Activated CD8-positive, alpha-beta memory T cell treated with anti-CD3 and anti-CD28 coated beads for 1 hour (primary cell): ENCODE results near the gene SRCIN1.

Source experiments
- DNase-seq, 2 donors: peaks; one replicate each; pipeline ENCODE4 v3.0.0-alpha.2; 2020; ENCODE audit warnings: low read depth in 1 of 2; ENCODE audit errors: extremely low read depth in 1 of 2

The SRCIN1 gene

GRCh38 chr17:38585056-38585917, 20.5 kb downstream of the SRCIN1 start:
- DNase-seq: no peak

DNA sequence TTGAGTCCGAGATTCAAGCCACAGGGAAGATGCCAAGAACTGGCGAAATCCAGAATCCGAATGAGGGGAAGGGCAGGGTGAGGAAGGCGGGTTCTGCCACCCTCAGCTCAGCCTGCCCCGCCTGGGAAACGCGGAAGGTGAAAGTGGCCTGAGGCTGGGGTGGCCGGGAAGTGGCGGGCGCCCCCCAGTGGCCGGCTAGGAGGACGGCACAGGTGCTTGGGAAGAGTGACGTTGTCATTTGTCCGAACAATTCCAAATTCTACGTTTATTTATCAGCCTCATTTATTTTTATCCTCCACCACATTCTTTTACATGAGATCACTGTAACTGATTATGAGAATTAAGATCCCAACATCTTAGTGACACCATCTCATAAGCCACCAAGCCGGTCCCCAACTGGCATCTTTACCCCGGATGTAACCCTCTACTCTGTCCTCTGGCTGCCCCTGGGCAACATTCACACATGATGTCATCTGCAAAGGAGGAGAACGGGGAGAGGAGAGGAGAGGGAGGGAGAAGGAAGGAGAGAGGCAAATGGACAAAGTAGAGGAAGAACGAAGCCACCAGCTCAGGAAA, 21.3 kb downstream of the SRCIN1 start:
- peak in 1 of 2 donors; percentile 47 for DNase-seq

GRCh38 chr17:38583828-38584349, 21.9 kb downstream of the SRCIN1 start:
- DNase-seq: no peak

GRCh38 chr17:38583176-38583575, 22.6 kb downstream of the SRCIN1 start:
- no peak for DNase-seq

DNA sequence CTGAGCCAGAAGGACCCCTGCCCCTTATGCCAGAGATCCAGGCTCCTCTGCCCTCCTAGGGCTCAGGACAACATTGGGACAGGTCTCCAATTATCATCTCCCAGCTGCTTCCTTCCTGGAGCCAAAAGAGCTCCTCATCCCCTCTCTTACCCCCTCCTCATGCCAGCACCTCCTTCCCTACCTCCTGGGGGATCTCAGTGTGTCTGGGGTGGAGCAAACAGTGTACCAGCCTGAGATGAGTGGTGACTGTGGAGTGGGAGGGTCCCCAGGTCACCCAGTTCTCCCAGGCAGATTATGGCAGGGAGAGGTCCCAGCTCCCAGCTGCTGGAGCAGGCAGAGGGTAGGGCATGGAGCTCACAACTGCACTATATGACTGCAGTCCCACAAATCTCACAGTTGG, 23.7 kb downstream of the SRCIN1 start:
- DNase-seq: no peak

DNA sequence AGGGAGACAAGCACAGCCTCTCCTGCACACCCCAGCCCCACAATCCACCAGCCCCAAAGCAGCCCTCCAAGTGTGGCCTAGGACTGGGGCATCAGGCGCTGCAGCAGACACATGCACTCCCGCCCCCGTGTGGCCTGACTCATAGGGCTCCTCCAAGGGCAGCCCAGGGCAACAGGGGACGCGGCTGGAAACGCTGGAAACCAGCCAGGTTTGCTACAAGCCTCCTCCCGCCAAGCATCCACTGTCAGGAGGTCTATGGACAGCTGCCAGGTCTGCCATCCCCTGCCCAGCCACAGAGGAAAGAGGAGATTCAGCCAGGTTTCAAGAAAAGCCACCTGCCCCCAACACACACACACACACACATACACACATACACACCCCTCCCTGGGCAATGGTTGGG, 25.8 kb downstream of the SRCIN1 start:
- no peak for DNase-seq

- DNase-seq: no peak
These were observed 26.7 kb downstream of the SRCIN1 start for GRCh38 chr17:38579083-38579480.

GRCh38 chr17:38578229-38579082, 27.3 kb downstream of the SRCIN1 start:
- no peak for DNase-seq

- DNase-seq: no peak
These were observed 28.0 kb downstream of the SRCIN1 start for GRCh38 chr17:38577645-38578173.

- DNase-seq: no peak
These were observed 28.5 kb downstream of the SRCIN1 start for GRCh38 chr17:38577244-38577643.

DNA sequence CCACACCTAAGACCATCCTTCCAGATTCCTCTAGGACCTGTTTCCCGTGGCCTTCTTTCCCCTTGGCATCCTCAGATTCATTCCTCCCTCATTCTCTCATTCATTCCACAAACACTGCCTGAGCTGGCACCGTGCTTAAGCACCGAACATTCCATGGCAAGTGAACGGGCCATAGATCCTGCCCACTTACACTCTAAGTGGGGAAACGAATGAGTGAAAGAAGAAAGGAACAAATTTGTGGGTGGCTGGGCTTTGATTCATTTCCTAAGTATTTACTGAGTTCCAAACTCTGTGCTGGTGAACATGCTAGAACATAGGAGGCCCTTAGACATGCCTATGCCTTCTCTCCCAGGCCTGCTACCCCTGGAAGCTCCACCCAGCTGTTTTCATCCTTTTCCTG, 30.0 kb downstream of the SRCIN1 start:
- no peak for DNase-seq

GRCh38 chr17:38574712-38575111, 31.0 kb downstream of the SRCIN1 start:
- DNase-seq: no peak

DNA sequence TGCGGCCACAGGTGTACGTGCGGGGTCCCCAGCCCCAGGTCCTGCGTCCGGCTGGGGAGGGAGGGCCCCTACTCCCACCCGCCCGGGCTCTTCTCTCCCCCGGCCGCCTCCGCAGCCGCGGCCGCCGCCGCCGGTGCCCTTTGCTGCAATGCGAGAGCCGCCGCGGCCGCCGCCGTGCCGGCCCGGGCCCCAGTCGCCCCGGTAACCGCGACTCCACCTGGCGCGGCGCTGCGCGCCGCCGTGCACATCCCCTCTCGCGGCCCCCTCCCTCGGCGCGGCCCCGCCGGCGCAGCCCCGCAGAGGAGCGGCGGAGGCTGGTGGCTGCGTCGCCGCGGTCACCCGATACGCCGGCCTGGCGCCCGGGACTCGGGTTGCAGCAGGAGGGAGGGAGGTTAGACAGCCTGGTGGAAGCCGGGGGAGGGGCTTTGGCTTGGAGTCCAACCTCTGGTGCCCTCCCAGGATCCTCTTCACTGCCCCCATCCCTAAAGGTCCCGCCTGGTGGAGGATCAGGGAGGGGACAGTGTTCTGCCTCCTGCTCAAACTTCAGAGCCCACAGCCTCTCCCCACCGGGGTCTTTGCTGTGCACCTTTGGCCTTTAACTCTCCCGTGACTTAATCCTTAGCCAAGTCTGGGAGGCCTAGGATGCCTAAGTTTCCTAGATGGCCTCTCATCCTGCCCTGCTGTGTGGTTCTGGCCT, 32.9 kb downstream of the SRCIN1 start:
- no peak for DNase-seq

DNA sequence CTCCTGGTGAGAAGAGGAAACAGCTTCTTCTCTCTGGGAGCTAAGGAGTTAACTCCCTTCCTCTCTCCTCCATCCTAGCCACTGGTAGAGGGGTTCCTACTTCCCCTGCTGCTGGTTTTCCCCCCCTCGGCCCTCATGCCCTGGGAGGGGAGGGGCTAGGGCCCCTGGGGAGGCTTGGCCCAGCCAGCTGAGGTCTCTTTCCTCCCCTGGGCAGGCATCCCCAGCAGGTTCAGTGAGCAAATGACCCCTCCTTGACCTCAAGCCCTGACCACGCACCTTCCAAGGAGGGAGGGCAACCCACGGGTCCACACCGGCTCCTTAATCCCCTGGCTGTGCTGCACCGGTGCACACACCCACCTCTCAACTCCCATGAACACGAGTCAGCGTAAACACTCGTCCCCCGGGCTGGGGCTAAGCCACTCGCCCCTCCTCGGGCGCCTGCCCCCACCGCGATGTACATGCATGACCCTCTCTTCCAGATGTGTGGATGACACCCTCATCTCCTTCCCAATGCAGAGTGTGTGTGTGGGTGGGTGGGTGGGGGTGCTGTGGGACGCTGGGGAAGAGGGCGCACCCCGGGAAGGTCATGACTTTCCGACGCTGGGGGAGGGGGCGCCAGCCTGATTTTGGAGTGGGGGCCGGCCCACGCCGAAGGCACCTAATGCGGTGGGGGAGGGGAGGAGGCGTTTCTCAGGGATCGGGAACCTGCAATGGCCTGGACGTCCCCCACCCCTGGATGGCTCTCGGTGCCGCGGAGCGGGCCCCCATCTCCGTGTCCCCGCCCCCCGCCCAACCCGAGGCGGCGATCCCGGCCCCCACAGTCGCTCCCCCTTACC, 33.7 kb downstream of the SRCIN1 start:
- no peak for DNase-seq

- DNase-seq: no peak
These were observed 35.8 kb downstream of the SRCIN1 start for GRCh38 chr17:38569701-38570512.

DNA sequence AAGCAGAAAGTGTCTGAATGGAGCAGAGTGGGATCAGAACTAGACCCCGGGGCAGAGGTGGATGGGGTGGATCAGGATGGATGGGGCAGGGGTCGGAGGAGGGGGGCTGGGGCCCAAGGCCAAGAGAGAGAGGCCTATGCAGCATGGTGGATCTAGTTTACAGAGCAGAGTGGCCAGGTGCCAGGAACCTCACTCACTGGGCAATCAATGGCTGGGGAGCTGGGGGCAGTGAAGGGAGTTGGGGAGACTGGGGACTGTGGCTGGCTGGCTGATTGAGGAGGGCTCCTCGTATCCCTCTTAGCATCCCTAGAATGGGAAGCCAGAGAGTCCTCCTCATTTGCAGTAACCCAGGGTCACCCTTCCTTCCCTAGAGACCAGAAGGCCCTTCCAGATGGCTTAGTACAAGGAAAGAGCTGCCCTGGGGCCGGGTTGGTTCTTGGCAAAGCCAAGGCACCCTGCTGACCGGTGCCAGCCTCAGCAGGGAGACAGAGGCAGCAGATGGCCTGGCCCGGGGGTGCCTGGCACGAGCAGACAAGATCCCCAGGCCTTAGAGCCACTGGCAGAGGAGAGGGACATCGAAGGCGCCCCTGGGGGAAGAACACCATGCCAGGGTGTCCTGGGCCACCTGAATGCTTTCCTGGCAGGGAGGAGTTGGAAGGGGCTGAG, 36.8 kb downstream of the SRCIN1 start:
- no peak for DNase-seq

- DNase-seq: no peak
These were observed 37.5 kb downstream of the SRCIN1 start for GRCh38 chr17:38568274-38568673.

GRCh38 chr17:38567350-38567749, 38.4 kb downstream of the SRCIN1 start:
- DNase-seq: no peak
